ENCODE results near the gene NYAP2. TPM values are rescaled to one million over a fixed set of nuclear protein-coding genes. Genes with fewer than 3 reads are reported as not detected.

Gene NYAP2
- total and polyA plus RNA-seq, 2 donors (not counting 1 experiment from before 2014, with no cell fraction given), result not detected

- Histone ChIP-seq H3K79me2 (ENCODE audit: control insufficient read depth, insufficient read depth, low read length) (no peaks in the 10 kb centered on the region), H3K9ac (ENCODE audit: insufficient read depth, low read length) (no peak overlapping the region), H3K9me3 (ENCODE audit: control insufficient read depth, insufficient read depth, low read depth, low read length) (no peaks in the 10 kb centered on the region), H2AFZ (ENCODE audit: low read length) (no peak overlapping the region), H3K4me1 (ENCODE audit: control insufficient read depth, extremely low read depth, insufficient read depth, low read length) (no peaks in the 10 kb centered on the region), H3K27me3 (ENCODE audit: control insufficient read depth, insufficient read depth, low read length) (no peaks in the 10 kb centered on the region), H3K27ac (ENCODE audit: insufficient read depth, low read length) (no peak overlapping the region), H3K4me3 (replicated peaks in 1 of 4; ENCODE audit: control extremely low read depth in 1 of 4, insufficient read depth in 1 of 4, low read depth in 3 of 4, low read length in 4 of 4) (no peak overlapping the region), H3K4me2 (ENCODE audit: extremely low read depth, insufficient read depth, low read length) (no peak overlapping the region), H3K36me3 (ENCODE audit: control insufficient read depth, insufficient read depth, low read length) (no peaks in the 10 kb centered on the region), H4K20me1 (ENCODE audit: control insufficient read depth, extremely low read depth, insufficient read depth, low read length) (no peaks in the 10 kb centered on the region)
- TF ChIP-seq CTCF (conservative IDR thresholded peaks at IDR 0.05 in 1 of 2, IDR thresholded peaks at IDR 0.05 in 1 of 2; ENCODE audit: low read depth in 1 of 2, low read length in 2 of 2) (no peak), EZH2 (IDR thresholded peaks at IDR 0.05; ENCODE audit: low read length, missing control alignments) (no peak)
- peak; percentile 59 to 79 for DNase-seq (ENCODE audit: low read depth in 2 of 2)
Observed at GRCh38 chr2:225512876-225513540, 113.5 kb downstream of the NYAP2 start.

DNA sequence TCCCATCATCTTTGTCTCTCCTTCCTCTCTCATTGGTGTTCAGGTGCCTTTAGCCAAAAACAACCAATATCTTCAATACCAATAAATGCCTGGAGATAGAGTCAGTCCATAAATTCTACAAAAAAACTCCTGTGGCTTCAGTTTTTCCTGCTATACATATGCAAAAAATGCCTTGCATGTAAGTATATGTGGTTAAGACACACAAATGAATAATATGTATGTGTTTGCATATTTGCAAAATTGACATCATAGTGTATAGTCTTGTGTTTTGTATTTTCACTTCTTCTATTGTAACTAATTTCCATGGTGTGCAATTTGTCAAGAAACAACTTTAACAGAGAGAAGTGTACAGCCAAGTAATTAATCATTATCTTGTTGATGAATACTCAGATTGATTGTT lies 115.5 kb downstream of the NYAP2 start:
- H3K4me2 ChIP-seq (ENCODE audit: extremely low read depth, insufficient read depth, low read length), result no peak overlapping the region

More for the DNA sequence above, 115.5 kb downstream of the NYAP2 start:
- no peaks in the 10 kb centered on the region for H3K4me1 ChIP-seq (ENCODE audit: control insufficient read depth, extremely low read depth, insufficient read depth, low read length)
- H3K4me3 ChIP-seq (replicated peaks in 1 of 4; ENCODE audit: control extremely low read depth in 1 of 4, insufficient read depth in 1 of 4, low read depth in 3 of 4, low read length in 4 of 4), result no peak overlapping the region
- H3K27me3 ChIP-seq (ENCODE audit: control insufficient read depth, insufficient read depth, low read length), result no peaks in the 10 kb centered on the region
- no peak overlapping the region for H3K9ac ChIP-seq (ENCODE audit: insufficient read depth, low read length)
- no peaks in the 10 kb centered on the region for H4K20me1 ChIP-seq (ENCODE audit: control insufficient read depth, extremely low read depth, insufficient read depth, low read length)
- no peak overlapping the region for H3K27ac ChIP-seq (ENCODE audit: insufficient read depth, low read length)
- no peaks in the 10 kb centered on the region for H3K9me3 ChIP-seq (ENCODE audit: control insufficient read depth, insufficient read depth, low read depth, low read length)
- TF ChIP-seq EZH2 (IDR thresholded peaks at IDR 0.05; ENCODE audit: low read length, missing control alignments), result no peak
- TF ChIP-seq CTCF (conservative IDR thresholded peaks at IDR 0.05 in 1 of 2, IDR thresholded peaks at IDR 0.05 in 1 of 2; ENCODE audit: low read depth in 1 of 2, low read length in 2 of 2), result no peak
- no peaks in the 10 kb centered on the region for H3K36me3 ChIP-seq (ENCODE audit: control insufficient read depth, insufficient read depth, low read length)
- H2AFZ ChIP-seq (ENCODE audit: low read length), result no peak overlapping the region
- no peaks in the 10 kb centered on the region for H3K79me2 ChIP-seq (ENCODE audit: control insufficient read depth, insufficient read depth, low read length)
- no peak for DNase-seq (ENCODE audit: low read depth in 2 of 2)
